ENCODE measurements around the gene NIPAL3. TPM values are rescaled to one million over a fixed set of nuclear protein-coding genes. Genes with fewer than 3 reads are reported as not detected.

Gene NIPAL3
- total RNA-seq, 1 experiment from 2014 or later = 11.2 TPM

- peaks cover 55% of the 10 kb centered on the region for H3K4me1 Mint-ChIP-seq
- ATAC-seq = no peak
- POLR2A ChIA-PET = no interaction called here
- no peaks in the 10 kb centered on the region for H3K36me3 Mint-ChIP-seq
- peak overlapping the region; percentile 67 for H3K27ac Mint-ChIP-seq
- H3K4me3 Mint-ChIP-seq = no peak overlapping the region
- no peak for DNase-seq (ENCODE audit: low spot score)
- CTCF ChIA-PET = interaction anchor here (0.7 to 1.2 kb wide), 3 partner anchors 19 to 92 kb away, joined by 3 to 4 read pairs (median 3); partner anchors contain the start of gene NIPAL3
- no peaks in the 10 kb centered on the region for H3K9me3 Mint-ChIP-seq
- peaks cover 9% of the 10 kb centered on the region for H3K27me3 Mint-ChIP-seq (ENCODE audit: low read depth)
- TF ChIP-seq ETV6 (CRISPR knock-in tag; IDR thresholded peaks at IDR 0.05) (no peak), HMGA2 (CRISPR knock-in tag; IDR thresholded peaks at IDR 0.05) (no peak), FOXP4 (CRISPR knock-in tag; IDR thresholded peaks at IDR 0.05) (no peak), ZBTB21 (CRISPR knock-in tag; IDR thresholded peaks at IDR 0.05; ENCODE audit: borderline replicate concordance) (no peak), PRDM15 (CRISPR knock-in tag; IDR thresholded peaks at IDR 0.05) (no peak), NFYB (CRISPR knock-in tag; conservative IDR thresholded peaks at IDR 0.05; ENCODE audit: low read depth) (no peak), CREB1 (CRISPR knock-in tag; IDR thresholded peaks at IDR 0.05) (no peak), CDX4 (CRISPR knock-in tag; IDR thresholded peaks at IDR 0.05; ENCODE audit: borderline replicate concordance) (no peak), ZNF317 (CRISPR knock-in tag; IDR thresholded peaks at IDR 0.05; ENCODE audit: borderline replicate concordance, low read depth) (no peak), USF2 (CRISPR knock-in tag; IDR thresholded peaks at IDR 0.05) (no peak), SP1 (CRISPR knock-in tag; conservative IDR thresholded peaks at IDR 0.05) (no peak), NR2C2 (CRISPR knock-in tag; IDR thresholded peaks at IDR 0.05) (no peak), TEAD4 (CRISPR knock-in tag; IDR thresholded peaks at IDR 0.05) (no peak)
Measured at GRCh38 chr1:24507405-24507804, 91.8 kb downstream of the NIPAL3 start.

GRCh38 chr1:24508911-24509310, 93.3 kb downstream of the NIPAL3 start:
- DNase-seq (ENCODE audit: low spot score) = no peak
- Mint-ChIP-seq H3K36me3 (no peaks in the 10 kb centered on the region), H3K4me3 (no peak overlapping the region), H3K27ac (no peak overlapping the region), H3K9me3 (no peaks in the 10 kb centered on the region), H3K27me3 (ENCODE audit: low read depth) (peaks cover 2% of the 10 kb centered on the region), H3K4me1 (peaks cover 49% of the 10 kb centered on the region)
- ChIA-PET POLR2A (no interaction called here), CTCF (no interaction called here)
- TF ChIP-seq, protein P1, sequence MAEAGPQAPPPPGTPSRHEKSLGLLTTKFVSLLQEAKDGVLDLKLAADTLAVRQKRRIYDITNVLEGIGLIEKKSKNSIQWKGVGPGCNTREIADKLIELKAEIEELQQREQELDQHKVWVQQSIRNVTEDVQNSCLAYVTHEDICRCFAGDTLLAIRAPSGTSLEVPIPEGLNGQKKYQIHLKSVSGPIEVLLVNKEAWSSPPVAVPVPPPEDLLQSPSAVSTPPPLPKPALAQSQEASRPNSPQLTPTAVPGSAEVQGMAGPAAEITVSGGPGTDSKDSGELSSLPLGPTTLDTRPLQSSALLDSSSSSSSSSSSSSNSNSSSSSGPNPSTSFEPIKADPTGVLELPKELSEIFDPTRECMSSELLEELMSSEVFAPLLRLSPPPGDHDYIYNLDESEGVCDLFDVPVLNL (CRISPR knock-in tag; IDR thresholded peaks at IDR 0.05; ENCODE audit: borderline replicate concordance, low read depth) = no peak
- TF ChIP-seq ZNF121 (CRISPR knock-in tag; IDR thresholded peaks at IDR 0.05) = peak; percentile 78; the same call in 1 of the 2 replicates
- ATAC-seq = no peak

GRCh38 chr1:24513706-24514105, 98.1 kb downstream of the NIPAL3 start:
- Mint-ChIP-seq H3K4me1 (peaks cover 14% of the 10 kb centered on the region), H3K9me3 (no peaks in the 10 kb centered on the region), H3K27ac (no peak overlapping the region), H3K27me3 (ENCODE audit: low read depth) (no peaks in the 10 kb centered on the region), H3K4me3 (no peak overlapping the region), H3K36me3 (no peaks in the 10 kb centered on the region)
- DNase-seq (ENCODE audit: low spot score) = no peak
- ChIA-PET POLR2A (no interaction called here), CTCF (no interaction called here)
- no peak for ATAC-seq
- no peak for TF ChIP-seq ZMAT4 (CRISPR knock-in tag; IDR thresholded peaks at IDR 0.05)
- TF ChIP-seq FOXP4 (CRISPR knock-in tag; IDR thresholded peaks at IDR 0.05) = no peak
- TF ChIP-seq SP1 (CRISPR knock-in tag; conservative IDR thresholded peaks at IDR 0.05) = no peak
- TF ChIP-seq ATF1 (CRISPR knock-in tag; IDR thresholded peaks at IDR 0.05) = no peak
- TF ChIP-seq PRDM15 (CRISPR knock-in tag; IDR thresholded peaks at IDR 0.05) = no peak
